H9 (cell line): ENCODE measurements around the gene TSPO2. TPM values are rescaled to one million over a fixed set of nuclear protein-coding genes. Genes with fewer than 3 reads are reported as not detected.

Source experiments
- DNase-seq: peaks from one replicate; pipeline ENCODE4 v3.0.0-alpha.2; 2017
- H2AFZ ChIP-seq: one replicate; pipeline ENCODE4 v1.6.1; 2013; ENCODE audit warnings: mild to moderate bottlenecking, low read length, control low read depth, moderate library complexity
- H2AK5ac ChIP-seq: 2 replicates; pipeline ENCODE4 v1.6.1; 2013; ENCODE audit warnings: low read length, control low read depth, mixed read lengths; ENCODE audit not compliant: insufficient read length
- H2BK120ac ChIP-seq: one replicate; pipeline ENCODE4 v1.6.1; 2013; ENCODE audit warnings: low read depth, mild to moderate bottlenecking, low read length, control low read depth, inconsistent platforms; ENCODE audit not compliant: poor library complexity, severe bottlenecking
- H2BK12ac ChIP-seq: 2 replicates; pipeline ENCODE4 v1.6.1; 2013; ENCODE audit warnings: low read length, control low read depth, mixed read lengths, low read depth; ENCODE audit not compliant: insufficient read length
- H2BK15ac ChIP-seq: 2 replicates; pipeline ENCODE4 v1.6.1; 2013; ENCODE audit warnings: low read depth, low read length, control low read depth
- H2BK20ac ChIP-seq: one replicate; pipeline ENCODE4 v1.6.1; 2013; ENCODE audit warnings: low read depth, mild to moderate bottlenecking, low read length, control low read depth, inconsistent platforms; ENCODE audit not compliant: poor library complexity, severe bottlenecking
- H2BK5ac ChIP-seq: 2 replicates; pipeline ENCODE4 v1.6.1; 2013; ENCODE audit warnings: low read length, control low read depth, mixed read lengths; ENCODE audit not compliant: insufficient read length
- H3K14ac ChIP-seq: 2 replicates; pipeline ENCODE4 v1.6.1; 2013; ENCODE audit warnings: low read length, control low read depth; ENCODE audit not compliant: insufficient read depth
- H3K18ac ChIP-seq: 2 replicates; pipeline ENCODE4 v1.6.1; 2013; ENCODE audit warnings: low read depth, mild to moderate bottlenecking, mixed read lengths, low read length, control low read depth; ENCODE audit not compliant: insufficient read length
- H3K23ac ChIP-seq: 2 replicates; pipeline ENCODE4 v1.6.1; 2013; ENCODE audit warnings: low read length, control low read depth, mixed read lengths, low read depth; ENCODE audit not compliant: insufficient read length
- H3K23me2 ChIP-seq: 2 replicates; pipeline ENCODE4 v1.6.1; 2013; ENCODE audit warnings: low read depth, mild to moderate bottlenecking, mixed read lengths, low read length, control low read depth; ENCODE audit not compliant: insufficient read length, poor library complexity, severe bottlenecking
- H3K27ac ChIP-seq: 2 replicates; pipeline ENCODE4 v1.5.1; 2013; ENCODE audit warnings: low read length, control low read depth, mixed read lengths, low read depth; ENCODE audit not compliant: insufficient read length
- H3K27me3 ChIP-seq: 2 replicates; pipeline ENCODE4 v1.6.1; 2013; ENCODE audit warnings: low read length, control low read depth, inconsistent platforms; ENCODE audit not compliant: insufficient read depth
- H3K4ac ChIP-seq: 2 replicates; pipeline ENCODE4 v1.6.1; 2013; ENCODE audit warnings: low read depth, mild to moderate bottlenecking, control low read depth, inconsistent platforms, low read length, moderate library complexity
- H3K4me1 ChIP-seq: 2 replicates; pipeline ENCODE4 v1.6.1; 2013; ENCODE audit warnings: low read length, control low read depth, inconsistent platforms; ENCODE audit not compliant: insufficient read depth
- H3K4me2 ChIP-seq: 2 replicates; pipeline ENCODE4 v1.6.1; 2013; ENCODE audit warnings: low read length, control low read depth, mixed read lengths; ENCODE audit not compliant: insufficient read length, insufficient read depth
- H3K56ac ChIP-seq: 2 replicates; pipeline ENCODE4 v1.6.1; 2013; ENCODE audit warnings: low read depth, mild to moderate bottlenecking, mixed read lengths, low read length, control low read depth; ENCODE audit not compliant: insufficient read length
- H3K79me1 ChIP-seq: 2 replicates; pipeline ENCODE4 v1.6.1; 2013; ENCODE audit warnings: low read depth, mild to moderate bottlenecking, moderate library complexity, low read length, control low read depth, inconsistent platforms; ENCODE audit not compliant: insufficient read depth, poor library complexity, severe bottlenecking
- H3K79me2 ChIP-seq: 2 replicates; pipeline ENCODE4 v1.6.1; 2013; ENCODE audit warnings: low read length, control low read depth, inconsistent platforms; ENCODE audit not compliant: insufficient read depth
- H3K9ac ChIP-seq: 2 replicates; pipeline ENCODE4 v1.6.1; 2013; ENCODE audit warnings: low read length, control low read depth, mixed read lengths; ENCODE audit not compliant: insufficient read length; ENCODE audit errors: extremely low read depth
- H3K9me3 ChIP-seq: one replicate; pipeline ENCODE4 v1.6.1; 2013; ENCODE audit warnings: low read depth, low read length, inconsistent platforms; ENCODE audit not compliant: control insufficient read depth
- H3T11ph ChIP-seq: one replicate; pipeline ENCODE4 v1.6.1; 2013; ENCODE audit warnings: mild to moderate bottlenecking, low read length, control low read depth, inconsistent platforms
- H4K20me1 ChIP-seq: one replicate; pipeline ENCODE4 v1.6.1; 2013; ENCODE audit not compliant: control insufficient read depth, insufficient read length, insufficient read depth
- H4K5ac ChIP-seq: 2 replicates; pipeline ENCODE4 v1.6.1; 2013; ENCODE audit warnings: low read depth, mild to moderate bottlenecking, mixed read lengths, low read length, control low read depth; ENCODE audit not compliant: insufficient read length
- H4K8ac ChIP-seq: replicated peaks from 2 replicates; pipeline ENCODE4 v1.6.1; 2013; ENCODE audit warnings: low read length, control low read depth, mixed read lengths, low read depth; ENCODE audit not compliant: insufficient read length
- H4K91ac ChIP-seq: 2 replicates; pipeline ENCODE4 v1.6.1; 2013; ENCODE audit warnings: low read depth, mild to moderate bottlenecking, moderate library complexity, mixed read lengths, low read length, control low read depth; ENCODE audit not compliant: insufficient read length
- H3K27ac Mint-ChIP-seq, 3 experiments: 2 replicates in 2 of 3; 3 replicates in 1 of 3; pipeline ENCODE4 v1.8.0; 2020 to 2021; ENCODE audit warnings: mixed read lengths in 3 of 3, mild to moderate bottlenecking in 1 of 3, moderate library complexity in 1 of 3
- H3K27me3 Mint-ChIP-seq: 2 replicates; pipeline ENCODE4 v1.8.0; 2021; ENCODE audit warnings: low read depth, mild to moderate bottlenecking, moderate library complexity, mixed read lengths
- H3K36me3 Mint-ChIP-seq, 3 experiments: 2 replicates in 2 of 3; 3 replicates in 1 of 3; pipeline ENCODE4 v1.8.0; 2020 to 2021; ENCODE audit warnings: low read depth in 3 of 3, mixed read lengths in 3 of 3; ENCODE audit not compliant: insufficient read depth in 1 of 3
- H3K4me1 Mint-ChIP-seq, 2 experiments: 2 replicates each; pipeline ENCODE4 v1.8.0; 2020; ENCODE audit warnings: mixed read lengths in 2 of 2
- H3K4me3 Mint-ChIP-seq, 2 experiments: 2 replicates in 1 of 2; 3 replicates in 1 of 2; pipeline ENCODE4 v1.8.0; 2020 to 2021; ENCODE audit warnings: mild to moderate bottlenecking in 2 of 2, mixed read lengths in 2 of 2, moderate library complexity in 1 of 2
- H3K9me3 Mint-ChIP-seq, 2 experiments: 2 replicates in 1 of 2; 3 replicates in 1 of 2; pipeline ENCODE4 v1.8.0; 2020; ENCODE audit warnings: mild to moderate bottlenecking in 2 of 2, mixed read lengths in 2 of 2, moderate library complexity in 1 of 2
- CTCF ChIP-seq: fragments of 200-600 bp; sonication (generic); conservative IDR thresholded peaks from 3 replicates; pipeline ENCODE4 v1.8.0; 2021; ENCODE audit warnings: antibody characterized with exemption, mild to moderate bottlenecking
- WGBS: extraction: QIAGEN DNeasy Blood & Tissue Kit; methylation state at CpG from one replicate; pipeline ENCODE4 v1.1.7; 2013; ENCODE audit warnings: missing lambda C conversion rate, low lambda C conversion rate, mixed read lengths; ENCODE audit not compliant: insufficient read length; ENCODE audit errors: extremely low coverage; 5-methylcytosine and 5-hydroxymethylcytosine counted together
- total RNA-seq: library from RNA; stranded (reverse); gene quantifications from 2 replicates; pipeline ENCODE4 v1.2.1, GENCODE V29; 2021

TSPO2 gene
- total RNA-seq, 1 experiment from 2014 or later: not detected

GRCh38 chr6:41000248-41000647 lies 42.0 kb upstream of the TSPO2 start:
- Mint-ChIP-seq H3K27ac (peak overlapping the region in 1 of 3 experiments; percentile 62; a peak in 1 of 7 replicates), H3K4me1 (peaks cover 50 to 63% of the 10 kb centered on the region in 2 experiments), H3K4me3 (no peak overlapping the region), H3K27me3 (peaks cover 14% of the 10 kb centered on the region), H3K36me3 (no peaks in the 10 kb centered on the region), H3K9me3 (no peaks in the 10 kb centered on the region)
- H2BK12ac ChIP-seq: no peak overlapping the region
- no peak overlapping the region for H3K4me2 ChIP-seq
- H3K27ac ChIP-seq: no peak overlapping the region
- no peak overlapping the region for H2BK5ac ChIP-seq
- H3K79me1 ChIP-seq: no peaks in the 10 kb centered on the region
- H3T11ph ChIP-seq: no peak overlapping the region
- H3K4me1 ChIP-seq: peaks cover 16% of the 10 kb centered on the region; the same call in 1 of the 2 replicates
- no peak overlapping the region for H4K91ac ChIP-seq
- H4K20me1 ChIP-seq: no peaks in the 10 kb centered on the region
- H2BK20ac ChIP-seq: no peak overlapping the region
- no peak overlapping the region for H2BK15ac ChIP-seq
- H3K4ac ChIP-seq: no peak overlapping the region
- no peak overlapping the region for H2AFZ ChIP-seq
- H3K23me2 ChIP-seq: no peaks in the 10 kb centered on the region
- DNase-seq: no peak
- TF ChIP-seq CTCF: no peak
- no peak overlapping the region for H3K18ac ChIP-seq
- H3K14ac ChIP-seq: no peak overlapping the region; the same call in 1 of the 2 replicates
- H2AK5ac ChIP-seq: no peak overlapping the region
- no peak overlapping the region for H3K56ac ChIP-seq
- no peak overlapping the region for H3K9ac ChIP-seq
- no peak overlapping the region for H2BK120ac ChIP-seq
- no CpG with 5 or more reads among the region's 4 CpGs for WGBS
- no peaks in the 10 kb centered on the region for H3K79me2 ChIP-seq
- no peak overlapping the region for H4K5ac ChIP-seq
- H3K27me3 ChIP-seq: no peaks in the 10 kb centered on the region
- H4K8ac ChIP-seq: no peak overlapping the region
- no peak overlapping the region for H3K23ac ChIP-seq
- H3K9me3 ChIP-seq: no peaks in the 10 kb centered on the region
